ENCODE measurements around the gene RAD23B. TPM values are rescaled to one million over a fixed set of nuclear protein-coding genes. Genes with fewer than 3 reads are reported as not detected.

Gene RAD23B
- total RNA-seq, 1 experiment from 2014 or later: 176 TPM

- BruUV-seq (replicated peaks): no TSS peak
- intact Hi-C loops (cut with micrococcal nuclease; ENCODE audit: unreplicated experiment): loop anchor here (1.0 kb wide), 2 partner anchors 40 to 94 kb away; partner anchors contain the start of gene RAD23B
Observed at GRCh38 chr9:107243742-107244141, 39.3 kb upstream of the RAD23B start.

GRCh38 chr9:107246259-107247254 is 36.5 kb upstream of the RAD23B start:
- H3K4me2 ChIP-seq: peak overlapping the region; percentile 17; the same call in 1 of the 2 replicates
- no peak for DNase-seq

More at GRCh38 chr9:107243742-107244141, 39.3 kb upstream of the RAD23B start:
- Histone ChIP-seq H3K4me3 (peak overlapping the region; percentile 15; the same call in 1 of the 2 replicates), H3K4me2 (peak overlapping the region; percentile 73), H2AFZ (no peak overlapping the region), H3K4me1 (replicated peaks; ENCODE audit: insufficient read depth) (peaks cover 76% of the 10 kb centered on the region), H3K9me2 (ENCODE audit: insufficient read depth) (no peaks in the 10 kb centered on the region), H3K79me2 (ENCODE audit: low read depth) (peaks cover 21% of the 10 kb centered on the region), H3K9me3 (ENCODE audit: insufficient read depth, low read depth) (no peaks in the 10 kb centered on the region), H3F3A (ENCODE audit: insufficient read depth, low read depth) (peaks cover 37% of the 10 kb centered on the region), H4K20me1 (ENCODE audit: insufficient read depth) (no peaks in the 10 kb centered on the region), H3K27ac (peak overlapping the region; percentile 92), H3K36me3 (ENCODE audit: low read depth) (no peaks in the 10 kb centered on the region), H3K27me3 (ENCODE audit: insufficient read depth, low read depth) (no peaks in the 10 kb centered on the region)
- no peak for TF ChIP-seq EZH2 (IDR thresholded peaks at IDR 0.05; ENCODE audit: low read depth)
- TF ChIP-seq, protein P1, sequence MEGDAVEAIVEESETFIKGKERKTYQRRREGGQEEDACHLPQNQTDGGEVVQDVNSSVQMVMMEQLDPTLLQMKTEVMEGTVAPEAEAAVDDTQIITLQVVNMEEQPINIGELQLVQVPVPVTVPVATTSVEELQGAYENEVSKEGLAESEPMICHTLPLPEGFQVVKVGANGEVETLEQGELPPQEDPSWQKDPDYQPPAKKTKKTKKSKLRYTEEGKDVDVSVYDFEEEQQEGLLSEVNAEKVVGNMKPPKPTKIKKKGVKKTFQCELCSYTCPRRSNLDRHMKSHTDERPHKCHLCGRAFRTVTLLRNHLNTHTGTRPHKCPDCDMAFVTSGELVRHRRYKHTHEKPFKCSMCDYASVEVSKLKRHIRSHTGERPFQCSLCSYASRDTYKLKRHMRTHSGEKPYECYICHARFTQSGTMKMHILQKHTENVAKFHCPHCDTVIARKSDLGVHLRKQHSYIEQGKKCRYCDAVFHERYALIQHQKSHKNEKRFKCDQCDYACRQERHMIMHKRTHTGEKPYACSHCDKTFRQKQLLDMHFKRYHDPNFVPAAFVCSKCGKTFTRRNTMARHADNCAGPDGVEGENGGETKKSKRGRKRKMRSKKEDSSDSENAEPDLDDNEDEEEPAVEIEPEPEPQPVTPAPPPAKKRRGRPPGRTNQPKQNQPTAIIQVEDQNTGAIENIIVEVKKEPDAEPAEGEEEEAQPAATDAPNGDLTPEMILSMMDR (conservative IDR thresholded peaks at IDR 0.05): no peak
- DNase-seq: peak; percentile 76 to 99
- POLR2A ChIA-PET (ENCODE audit: unreplicated experiment): interaction anchor here (0.7 kb wide), 1 partner anchor 9 kb away, joined by 3 read pairs; no protein-coding TSS in a partner anchor
- CTCF ChIA-PET: no interaction called here

DNA sequence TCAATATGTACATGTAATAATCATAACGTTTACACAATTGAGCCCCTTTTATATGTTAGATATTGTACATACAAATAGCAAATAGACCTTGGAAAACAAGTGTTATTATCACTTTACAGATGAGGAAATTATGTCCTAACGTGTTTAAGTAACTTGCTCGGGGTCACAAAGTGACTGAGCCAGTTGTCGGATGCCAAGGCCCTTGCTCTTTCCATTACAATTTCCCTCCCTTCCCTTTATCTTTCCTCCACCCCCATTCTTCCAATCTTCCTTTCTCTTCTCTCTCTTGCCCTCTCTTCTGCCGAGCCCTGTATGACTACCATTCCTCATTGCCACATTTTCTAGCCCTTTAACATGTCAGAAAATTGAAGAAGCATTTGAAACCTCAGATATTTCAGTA is 34.4 kb upstream of the RAD23B start:
- peak overlapping the region; percentile 27; the same call in 1 of the 2 replicates for H3K4me3 ChIP-seq
- no peaks in the 10 kb centered on the region for H3K9me3 ChIP-seq (ENCODE audit: insufficient read depth, low read depth)
- H3K4me2 ChIP-seq: peak overlapping the region; percentile 76
- H2AFZ ChIP-seq: peak overlapping the region; percentile 68
- no TSS peak for BruUV-seq (replicated peaks)
- ChIA-PET CTCF (no interaction called here), POLR2A (ENCODE audit: unreplicated experiment) (interaction anchor here (0.9 kb wide), 1 partner anchor 35 kb away, joined by 9 read pairs; no protein-coding TSS in a partner anchor)
- TF ChIP-seq, protein P1 (conservative IDR thresholded peaks at IDR 0.05): no peak
- no peak for TF ChIP-seq EZH2 (IDR thresholded peaks at IDR 0.05; ENCODE audit: low read depth)
- H3F3A ChIP-seq (ENCODE audit: insufficient read depth, low read depth): peaks cover 35% of the 10 kb centered on the region
- H3K4me1 ChIP-seq (replicated peaks; ENCODE audit: insufficient read depth): peaks cover 67% of the 10 kb centered on the region
- intact Hi-C loops (cut with micrococcal nuclease; ENCODE audit: unreplicated experiment): no loop called here
- H4K20me1 ChIP-seq (ENCODE audit: insufficient read depth): no peaks in the 10 kb centered on the region
- H3K27ac ChIP-seq: peak overlapping the region; percentile 98
- peaks cover 21% of the 10 kb centered on the region for H3K79me2 ChIP-seq (ENCODE audit: low read depth)
- H3K9me2 ChIP-seq (ENCODE audit: insufficient read depth): no peaks in the 10 kb centered on the region
- H3K27me3 ChIP-seq (ENCODE audit: insufficient read depth, low read depth): no peaks in the 10 kb centered on the region
- no peaks in the 10 kb centered on the region for H3K36me3 ChIP-seq (ENCODE audit: low read depth)
- DNase-seq: no peak

More at GRCh38 chr9:107246259-107247254, 36.5 kb upstream of the RAD23B start:
- Histone ChIP-seq H3K36me3 (ENCODE audit: low read depth) (no peaks in the 10 kb centered on the region), H3K27ac (no peak overlapping the region), H3K27me3 (ENCODE audit: insufficient read depth, low read depth) (no peaks in the 10 kb centered on the region), H3K9me2 (ENCODE audit: insufficient read depth) (no peaks in the 10 kb centered on the region), H3K4me1 (replicated peaks; ENCODE audit: insufficient read depth) (peaks cover 89% of the 10 kb centered on the region), H3K79me2 (ENCODE audit: low read depth) (peaks cover 21% of the 10 kb centered on the region), H3F3A (ENCODE audit: insufficient read depth, low read depth) (peaks cover 49% of the 10 kb centered on the region), H3K4me3 (no peak overlapping the region), H4K20me1 (ENCODE audit: insufficient read depth) (no peaks in the 10 kb centered on the region), H2AFZ (no peak overlapping the region), H3K9me3 (ENCODE audit: insufficient read depth, low read depth) (no peaks in the 10 kb centered on the region)
- ChIA-PET CTCF (no interaction called here), POLR2A (ENCODE audit: unreplicated experiment) (no interaction called here)
- TF ChIP-seq EZH2 (IDR thresholded peaks at IDR 0.05; ENCODE audit: low read depth): no peak
- TF ChIP-seq, protein P1 (conservative IDR thresholded peaks at IDR 0.05): 0 out of 2 replicates have a peak, but pooled peaks have one; percentile 19
- no TSS peak for BruUV-seq (replicated peaks)
- intact Hi-C loops (cut with micrococcal nuclease; ENCODE audit: unreplicated experiment): no loop called here

All from PC-9 (cell line).